IMR-90 (cell line): ENCODE data around the gene NPDC1. TPM values are rescaled to one million over a fixed set of nuclear protein-coding genes. Genes with fewer than 3 reads are reported as not detected.

ENCODE experiments used
- ATAC-seq: fragments of 200-7000 bp; cut with Tn5 transposase; 2 replicates; pipeline ENCODE4 v1.9.1; 2020; ENCODE audit warnings: low read depth, mild to moderate bottlenecking, moderate library complexity
- BruUV-seq: library from RNA; stranded (reverse); fragments of 400-500 nt; replicated peaks from 2 replicates; lab custom pipeline; 2021; lab: Mats Ljungman, UMichigan
- CTCF ChIA-PET: fragments of 300-600 bp; formaldehyde crosslinking; extraction: SDS; loops from one replicate; lab custom pipeline; 2021; ENCODE audit warnings: antibody characterized with exemption; lab: Yijun Ruan, JAX
- POLR2A ChIA-PET: fragments of 300-600 bp; sonication (Branson Sonifier 250); formaldehyde crosslinking; loops from one replicate; lab custom pipeline; 2022; ENCODE audit warnings: antibody characterized with exemption; ENCODE audit not compliant: unreplicated experiment; lab: Charles Lee
- DNase-seq: peaks from one replicate; pipeline ENCODE4 v3.0.0; 2013
- H2AFZ ChIP-seq: replicated peaks from 2 replicates; pipeline ENCODE3; 2013; ENCODE audit warnings: low read length, mild to moderate bottlenecking; ENCODE audit not compliant: poor library complexity
- H2AK5ac ChIP-seq: 2 replicates; pipeline ENCODE4 v1.6.1; 2013; ENCODE audit warnings: low read depth, low read length, inconsistent platforms
- H2AK9ac ChIP-seq: replicated peaks from 2 replicates; pipeline ENCODE3; 2013; ENCODE audit warnings: mild to moderate bottlenecking, low read depth, low read length, moderate library complexity; ENCODE audit not compliant: poor library complexity
- H2BK120ac ChIP-seq: 2 replicates; pipeline ENCODE4 v1.6.1; 2013; ENCODE audit warnings: low read depth, low read length, inconsistent platforms
- H2BK15ac ChIP-seq: 3 replicates; pipeline ENCODE4 v1.6.1; 2013; ENCODE audit warnings: low read depth, low read length, inconsistent platforms
- H2BK20ac ChIP-seq: 2 replicates; pipeline ENCODE4 v1.6.1; 2013; ENCODE audit warnings: low read depth, mild to moderate bottlenecking, inconsistent platforms, low read length, moderate library complexity
- H2BK5ac ChIP-seq: 2 replicates; pipeline ENCODE4 v1.6.1; 2013; ENCODE audit warnings: mild to moderate bottlenecking, low read depth, low read length, inconsistent platforms; ENCODE audit not compliant: poor library complexity, severe bottlenecking
- H3K14ac ChIP-seq: replicated peaks from 2 replicates; pipeline ENCODE4 v1.6.1; 2013; ENCODE audit warnings: low read depth, low read length, inconsistent platforms
- H3K18ac ChIP-seq: 2 replicates; pipeline ENCODE4 v1.6.1; 2013; ENCODE audit warnings: low read depth, low read length, control low read depth
- H3K23ac ChIP-seq: 2 replicates; pipeline ENCODE4 v1.6.1; 2013; ENCODE audit warnings: low read depth, low read length, inconsistent platforms
- H3K27ac ChIP-seq: 2 replicates; pipeline ENCODE4 v1.5.1; 2013; ENCODE audit warnings: mild to moderate bottlenecking, control low read depth, low read length; ENCODE audit not compliant: insufficient read depth
- H3K27me3 ChIP-seq: 2 replicates; pipeline ENCODE4 v1.6.1; 2013; ENCODE audit warnings: low read length; ENCODE audit not compliant: control insufficient read depth, insufficient read depth
- H3K36me3 ChIP-seq: 2 replicates; pipeline ENCODE4 v1.6.1; 2013; ENCODE audit warnings: low read length, mixed read lengths; ENCODE audit not compliant: control insufficient read depth, insufficient read depth
- H3K4ac ChIP-seq: 2 replicates; pipeline ENCODE4 v1.6.1; 2013; ENCODE audit warnings: low read depth, low read length, inconsistent platforms
- H3K4me1 ChIP-seq: 2 replicates; pipeline ENCODE4 v1.6.1; 2013; ENCODE audit warnings: low read length, mixed read lengths; ENCODE audit not compliant: control insufficient read depth, insufficient read depth
- H3K4me2 ChIP-seq: 2 replicates; pipeline ENCODE4 v1.6.1; 2013; ENCODE audit warnings: low read depth, mild to moderate bottlenecking, control low read depth, low read length, moderate library complexity
- H3K4me3 ChIP-seq: 2 replicates; pipeline ENCODE4 v1.5.1; 2013; ENCODE audit warnings: low read depth, mild to moderate bottlenecking, control low read depth, low read length, moderate library complexity; ENCODE audit not compliant: insufficient read depth
- H3K56ac ChIP-seq: 2 replicates; pipeline ENCODE4 v1.6.1; 2013; ENCODE audit warnings: low read length, inconsistent platforms; ENCODE audit not compliant: insufficient read depth; ENCODE audit errors: extremely low read depth
- H3K79me1 ChIP-seq, 2 experiments: 2 replicates each; pipeline ENCODE4 v1.6.1; 2013; ENCODE audit warnings: low read length in 2 of 2, inconsistent platforms in 1 of 2, low read depth in 1 of 2
- H3K9ac ChIP-seq: 2 replicates; pipeline ENCODE4 v1.6.1; 2013; ENCODE audit warnings: low read depth, low read length, control low read depth
- H3K9me1 ChIP-seq: 2 replicates; pipeline ENCODE4 v1.6.1; 2013; ENCODE audit warnings: low read length, inconsistent platforms; ENCODE audit not compliant: insufficient read depth
- H3K9me3 ChIP-seq: 2 replicates; pipeline ENCODE4 v1.6.1; 2013; ENCODE audit warnings: low read length; ENCODE audit not compliant: control insufficient read depth, insufficient read depth
- H4K20me1 ChIP-seq: 2 replicates; pipeline ENCODE4 v1.6.1; 2013; ENCODE audit warnings: low read length, inconsistent platforms; ENCODE audit not compliant: insufficient read depth
- H4K5ac ChIP-seq: 2 replicates; pipeline ENCODE4 v1.6.1; 2013; ENCODE audit warnings: mild to moderate bottlenecking, low read depth, low read length, control low read depth
- H4K8ac ChIP-seq, 2 experiments: 2 replicates each; pipeline ENCODE4 v1.6.1; 2013; ENCODE audit warnings: low read depth in 2 of 2, low read length in 2 of 2, control low read depth in 1 of 2, inconsistent platforms in 1 of 2
- H4K91ac ChIP-seq: 2 replicates; pipeline ENCODE4 v1.6.1; 2013; ENCODE audit warnings: low read depth, low read length, inconsistent platforms; ENCODE audit not compliant: insufficient read depth
- BHLHE40 ChIP-seq: fragments of 150-350 bp; IDR thresholded peaks from 2 replicates; pipeline ENCODE4 v1.6.1; 2016; ENCODE audit warnings: mild to moderate bottlenecking, low read depth, low read length
- CEBPB ChIP-seq: IDR thresholded peaks from 2 replicates; pipeline ENCODE4 v1.6.1; 2012; ENCODE audit warnings: low read depth, low read length, improper control_type of control experiment
- CHD1 ChIP-seq: IDR thresholded peaks from 2 replicates; pipeline ENCODE4 v1.6.1; 2012; ENCODE audit warnings: low read depth, low read length, improper control_type of control experiment
- CTCF ChIP-seq: conservative IDR thresholded peaks from 2 replicates; pipeline ENCODE4 v1.5.1; 2012; ENCODE audit warnings: mild to moderate bottlenecking, low read depth, low read length, improper control_type of control experiment
- ELK1 ChIP-seq: fragments of 150-350 bp; IDR thresholded peaks from 2 replicates; pipeline ENCODE4 v1.6.1; 2016; ENCODE audit warnings: low read depth, mild to moderate bottlenecking, low read length, moderate library complexity, borderline replicate concordance
- FOS ChIP-seq: fragments of 150-350 bp; IDR thresholded peaks from 2 replicates; pipeline ENCODE4 v1.6.1; 2016; ENCODE audit warnings: low read depth, low read length
- MAFK ChIP-seq: IDR thresholded peaks from 2 replicates; pipeline ENCODE4 v1.6.1; 2012; ENCODE audit warnings: low read depth, low read length, improper control_type of control experiment
- MAZ ChIP-seq: IDR thresholded peaks from 2 replicates; pipeline ENCODE4 v1.6.1; 2012; ENCODE audit warnings: low read depth, mild to moderate bottlenecking, low read length, improper control_type of control experiment, moderate library complexity, borderline replicate concordance
- MXI1 ChIP-seq: IDR thresholded peaks from 2 replicates; pipeline ENCODE4 v1.6.1; 2012; ENCODE audit warnings: low read depth, mild to moderate bottlenecking, low read length, moderate library complexity, borderline replicate concordance
- NFE2L2 ChIP-seq: fragments of 150-350 bp; IDR thresholded peaks from 2 replicates; pipeline ENCODE4 v1.6.1; 2016; ENCODE audit warnings: low read depth, mild to moderate bottlenecking, low read length
- POLR2A ChIP-seq: IDR thresholded peaks from 2 replicates; pipeline ENCODE4 v1.6.1; 2012; ENCODE audit warnings: mild to moderate bottlenecking, low read depth, low read length
- RAD21 ChIP-seq: IDR thresholded peaks from 2 replicates; pipeline ENCODE4 v1.6.1; 2012; ENCODE audit warnings: low read length, improper control_type of control experiment
- RCOR1 ChIP-seq: IDR thresholded peaks from 2 replicates; pipeline ENCODE4 v1.6.1; 2012; ENCODE audit warnings: mild to moderate bottlenecking, low read length, improper control_type of control experiment; ENCODE audit not compliant: insufficient replicate concordance
- RFX5 ChIP-seq: IDR thresholded peaks from 2 replicates; pipeline ENCODE4 v1.8.0; 2012; ENCODE audit warnings: low read depth, mild to moderate bottlenecking, low read length, moderate library complexity
- SMC3 ChIP-seq: fragments of 150-350 bp; IDR thresholded peaks from 2 replicates; pipeline ENCODE4 v1.6.1; 2016; ENCODE audit warnings: low read depth, mild to moderate bottlenecking, antibody characterized with exemption, low read length, moderate library complexity
- USF2 ChIP-seq: fragments of 150-350 bp; IDR thresholded peaks from 2 replicates; pipeline ENCODE4 v1.6.1; 2017; ENCODE audit warnings: mild to moderate bottlenecking, antibody characterized with exemption, low read length, low read depth
- WGBS, 2 experiments: methylation state at CpG; one replicate each; pipeline versions ENCODE4 v1.1.5 to v1.1.7; 2013; ENCODE audit warnings: missing lambda C conversion rate in 2 of 2; ENCODE audit not compliant: insufficient read length in 1 of 2; ENCODE audit errors: extremely low coverage in 2 of 2; 5-methylcytosine and 5-hydroxymethylcytosine counted together
- dilution Hi-C: fragments of 300-500 bp; cut with HindIII; formaldehyde crosslinking; loops from one replicate; pipeline ENCODE4 v1.14.3; 2018; ENCODE audit warnings: low sequenced_read_pairs; ENCODE audit not compliant: unreplicated experiment
- in situ Hi-C: fragments of 300-500 bp; cut with MboI; formaldehyde crosslinking; loops from 3 replicates; pipeline ENCODE4 v1.14.3; 2019; ENCODE audit warnings: low sequenced_read_pairs, inconsistent platforms, mixed read lengths
- intact Hi-C: fragments of 100-400 bp; cut with micrococcal nuclease; formaldehyde crosslinking; loops from 2 replicates; pipeline ENCODE4 v1.10.0; 2022
- polyA plus RNA-seq, 3 experiments: library from polyadenylated mRNA; depleted of rRNA; stranded (reverse); fragments of >200 nt; gene quantifications; 2 replicates each; pipeline ENCODE4 v1.2.3, GENCODE V29; 2012; ENCODE audit warnings: low replicate concordance in 1 of 3
- total RNA-seq: library from RNA; depleted of rRNA; stranded (reverse); fragments of >200 nt; gene quantifications from 2 replicates; pipeline ENCODE4 v1.2.3, GENCODE V29; 2012

The NPDC1 gene
- total and polyA plus RNA-seq, 2 of the 4 experiments (the other 2 are of a cell fraction): 2.7 to 58.1 TPM

GRCh38 chr9:137044037-137044436 is 1.9 kb downstream of the NPDC1 start:
- in situ Hi-C loops (no loop called here), dilution Hi-C loops (no loop called here), intact Hi-C loops (no loop called here)
- Histone ChIP-seq H2BK5ac (no peak overlapping the region), H2BK20ac (no peak overlapping the region), H4K91ac (no peak overlapping the region), H4K8ac (no peak overlapping the region), H2BK120ac (no peak overlapping the region), H2AFZ (no peak overlapping the region), H3K4ac (no peak overlapping the region), H2BK15ac (no peak overlapping the region), H3K79me1 (peaks cover 5 to 16% of the 10 kb centered on the region in 2 experiments; a peak in 3 of 4 replicates), H4K5ac (no peak overlapping the region), H3K56ac (no peak overlapping the region), H3K23ac (no peak overlapping the region), H4K20me1 (peaks cover 30% of the 10 kb centered on the region), H3K9me1 (no peaks in the 10 kb centered on the region), H2AK9ac (no peak overlapping the region), H3K27me3 (peaks cover 14% of the 10 kb centered on the region), H2AK5ac (no peak overlapping the region), H3K14ac (no peak overlapping the region), H3K9ac (no peak overlapping the region), H3K4me1 (peaks cover 11% of the 10 kb centered on the region), H3K4me2 (no peak overlapping the region), H3K18ac (no peak overlapping the region), H3K27ac (no peak overlapping the region), H3K9me3 (no peaks in the 10 kb centered on the region), H3K36me3 (peaks cover 13% of the 10 kb centered on the region; the same call in 1 of the 2 replicates), H3K4me3 (no peak overlapping the region)
- ChIA-PET POLR2A (no interaction called here), CTCF (no interaction called here)
- no TSS peak for BruUV-seq
- ATAC-seq: no peak
- no peak for DNase-seq
- no peak for TF ChIP-seq POLR2A
- no peak for TF ChIP-seq CEBPB
- TF ChIP-seq RFX5: no peak
- no peak for TF ChIP-seq RCOR1
- TF ChIP-seq NFE2L2: no peak
- no peak for TF ChIP-seq USF2
- no peak for TF ChIP-seq RAD21
- TF ChIP-seq CHD1: no peak
- no peak for TF ChIP-seq MAFK
- TF ChIP-seq CTCF: no peak
- no peak for TF ChIP-seq BHLHE40
- no peak for TF ChIP-seq MXI1
- no peak for TF ChIP-seq ELK1
- TF ChIP-seq MAZ: no peak
- no peak for TF ChIP-seq FOS
- no peak for TF ChIP-seq SMC3
- WGBS, 2 experiments: 81% methylated on average over 8 of the region's 12 CpGs; no CpG with 5 or more reads in 1 of the 2 experiments
